ENCODE measurements around the gene MRAS. TPM values are rescaled to one million over a fixed set of nuclear protein-coding genes. Genes with fewer than 3 reads are reported as not detected.
"Not testable (repeated sequence)": the region's sequence is repeated elsewhere in the genome, so short reads cannot be mapped to it uniquely, and the experiment has no call there.

The MRAS gene
- polyA plus RNA-seq, 1 donor from 2014 or later: 52.8 TPM

- Histone ChIP-seq H2AFZ (ENCODE audit: low read depth, low read length) (no peak overlapping the region), H3K36me3 (ENCODE audit: insufficient read depth, low read length) (no peaks in the 10 kb centered on the region), H3K79me2 (replicated peaks; ENCODE audit: insufficient read depth, low read length) (no peaks in the 10 kb centered on the region), H3F3A (ENCODE audit: insufficient read depth, low read length, poor library complexity, severe bottlenecking) (no peaks in the 10 kb centered on the region), H3K9me2 (ENCODE audit: insufficient read depth, low read length) (no peaks in the 10 kb centered on the region), H3K9ac (ENCODE audit: low read length) (no peak overlapping the region), H3K4me3 (ENCODE audit: low read length) (no peak overlapping the region), H3K27ac (ENCODE audit: low read length) (no peak overlapping the region), H3K9me3 (ENCODE audit: low read length) (no peaks in the 10 kb centered on the region), H3K27me3 (ENCODE audit: insufficient read depth, low read depth, low read length) (no peaks in the 10 kb centered on the region), H4K20me1 (ENCODE audit: insufficient read depth) (no peaks in the 10 kb centered on the region), H3K4me2 (ENCODE audit: low read length) (no peak overlapping the region)
- TF ChIP-seq TAF1 (IDR thresholded peaks at IDR 0.05; ENCODE audit: low read depth) (no peak), MXI1 (conservative IDR thresholded peaks at IDR 0.05; ENCODE audit: poor library complexity, severe bottlenecking) (no peak), CTCF (IDR thresholded peaks at IDR 0.05; ENCODE audit: poor library complexity, severe bottlenecking) (no peak), REST (IDR thresholded peaks at IDR 0.05; ENCODE audit: borderline replicate concordance) (no peak), POLR2AphosphoS5 (IDR thresholded peaks at IDR 0.05) (no peak), RAD21 (conservative IDR thresholded peaks at IDR 0.05) (no peak), SMC3 (conservative IDR thresholded peaks at IDR 0.05; ENCODE audit: poor library complexity) (no peak), EP300 (conservative IDR thresholded peaks at IDR 0.05; ENCODE audit: poor library complexity, severe bottlenecking) (no peak), EZH2 (IDR thresholded peaks at IDR 0.05; ENCODE audit: borderline replicate concordance, insufficient read depth, low read length, poor library complexity, severe bottlenecking) (no peak)
Measured at GRCh38 chr3:138424323-138424722, 75.9 kb downstream of the MRAS start.

GRCh38 chr3:138426211-138426610 lies 77.8 kb downstream of the MRAS start:
- H3K4me2 ChIP-seq (ENCODE audit: low read length): no peak overlapping the region
- no peak overlapping the region for H3K4me3 ChIP-seq (ENCODE audit: low read length)
- no peaks in the 10 kb centered on the region for H3F3A ChIP-seq (ENCODE audit: insufficient read depth, low read length, poor library complexity, severe bottlenecking)
- no peaks in the 10 kb centered on the region for H3K9me3 ChIP-seq (ENCODE audit: low read length)
- no peaks in the 10 kb centered on the region for H3K79me2 ChIP-seq (replicated peaks; ENCODE audit: insufficient read depth, low read length)
- no peak overlapping the region for H2AFZ ChIP-seq (ENCODE audit: low read depth, low read length)
- H3K36me3 ChIP-seq (ENCODE audit: insufficient read depth, low read length): no peaks in the 10 kb centered on the region
- H3K9me2 ChIP-seq (ENCODE audit: insufficient read depth, low read length): no peaks in the 10 kb centered on the region
- no peaks in the 10 kb centered on the region for H3K27me3 ChIP-seq (ENCODE audit: insufficient read depth, low read depth, low read length)
- TF ChIP-seq EP300 (conservative IDR thresholded peaks at IDR 0.05; ENCODE audit: poor library complexity, severe bottlenecking) (no peak), CTCF (IDR thresholded peaks at IDR 0.05; ENCODE audit: poor library complexity, severe bottlenecking) (peak; percentile 67), REST (IDR thresholded peaks at IDR 0.05; ENCODE audit: borderline replicate concordance) (no peak), POLR2AphosphoS5 (IDR thresholded peaks at IDR 0.05) (no peak), TAF1 (IDR thresholded peaks at IDR 0.05; ENCODE audit: low read depth) (no peak), EZH2 (IDR thresholded peaks at IDR 0.05; ENCODE audit: borderline replicate concordance, insufficient read depth, low read length, poor library complexity, severe bottlenecking) (no peak), RAD21 (conservative IDR thresholded peaks at IDR 0.05) (peak; percentile 75), MXI1 (conservative IDR thresholded peaks at IDR 0.05; ENCODE audit: poor library complexity, severe bottlenecking) (no peak), SMC3 (conservative IDR thresholded peaks at IDR 0.05; ENCODE audit: poor library complexity) (peak; percentile 73)
- H4K20me1 ChIP-seq (ENCODE audit: insufficient read depth): no peaks in the 10 kb centered on the region
- no peak overlapping the region for H3K27ac ChIP-seq (ENCODE audit: low read length)
- no peak overlapping the region for H3K9ac ChIP-seq (ENCODE audit: low read length)

- H3K9me2 ChIP-seq (ENCODE audit: insufficient read depth, low read length): not testable (repeated sequence)
Measured at GRCh38 chr3:138426754-138427153, 78.4 kb downstream of the MRAS start.

More at GRCh38 chr3:138426754-138427153, 78.4 kb downstream of the MRAS start:
- H3K4me3 ChIP-seq (ENCODE audit: low read length); H3K79me2 ChIP-seq (replicated peaks; ENCODE audit: insufficient read depth, low read length); H3F3A ChIP-seq (ENCODE audit: insufficient read depth, low read length, poor library complexity, severe bottlenecking); H3K4me2 ChIP-seq (ENCODE audit: low read length); H3K9me3 ChIP-seq (ENCODE audit: low read length); H3K27me3 ChIP-seq (ENCODE audit: insufficient read depth, low read depth, low read length); H3K9ac ChIP-seq (ENCODE audit: low read length); H3K27ac ChIP-seq (ENCODE audit: low read length); H3K36me3 ChIP-seq (ENCODE audit: insufficient read depth, low read length); H4K20me1 ChIP-seq (ENCODE audit: insufficient read depth); H2AFZ ChIP-seq (ENCODE audit: low read depth, low read length): not testable (repeated sequence)
